Peyer's patch (tissue), 4 donors: ENCODE results near the gene GULP1. TPM values are rescaled to one million over a fixed set of nuclear protein-coding genes. Genes with fewer than 3 reads are reported as not detected.

ENCODE experiments used
- DNase-seq, 3 donors: peaks; one replicate each; pipeline ENCODE4 v3.0.0-alpha.2; 2017 to 2019
- H3K27ac ChIP-seq, 4 donors: fragments of 200-600 bp; sonication (generic); one replicate each; pipeline ENCODE4 v1.5.1; 2016 to 2019
- H3K27me3 ChIP-seq, 2 donors: fragments of 200-600 bp; sonication (generic); one replicate each; pipeline ENCODE4 v1.5.1; 2019
- H3K36me3 ChIP-seq, 3 donors: fragments of 200-600 bp; sonication (generic); one replicate each; pipeline ENCODE4 v1.5.1; 2016 to 2019
- H3K4me1 ChIP-seq, 4 donors: fragments of 200-600 bp; sonication (generic); one replicate each; pipeline ENCODE4 v1.5.1; 2016 to 2019
- H3K4me3 ChIP-seq, 4 donors: fragments of 200-600 bp; sonication (generic); 1 replicate in 3 of 4; 2 replicates in 1 of 4; pipeline ENCODE4 v1.5.1; 2016 to 2019; ENCODE audit warnings: mild to moderate bottlenecking in 1 of 4
- H3K9me3 ChIP-seq, 4 donors: fragments of 200-600 bp; sonication (generic); one replicate each; pipeline ENCODE4 v1.5.1; 2016 to 2019; ENCODE audit warnings: mild to moderate bottlenecking in 1 of 4
- POLR2A ChIP-seq, 2 donors: fragments of 450-650 bp; IDR thresholded peaks; one replicate each; pipeline ENCODE4 v1.5.1; 2017; ENCODE audit warnings: antibody characterized with exemption in 2 of 2, mild to moderate bottlenecking in 2 of 2, moderate library complexity in 2 of 2
- total RNA-seq, 4 donors: library from RNA; depleted of rRNA; stranded (reverse); fragments of >200 nt; gene quantifications; one replicate each; pipeline ENCODE4 v1.1.0, GENCODE V29; 2016
- TF ChIP-seq, protein P1 (sequence below), 6 experiments: fragments of 450-650 bp in 4 of 6; fragments of 200-600 bp in 2 of 6; sonication (generic) in 1 of 6; IDR thresholded peaks; one replicate each; pipeline ENCODE4 v1.5.1; 2017 to 2019; ENCODE audit warnings: antibody characterized with exemption in 6 of 6, mild to moderate bottlenecking in 3 of 6, moderate library complexity in 1 of 6

GULP1 gene
- total RNA-seq, 4 donors from 2014 or later, result 18.8 to 101 (median 29.3) TPM

DNA sequence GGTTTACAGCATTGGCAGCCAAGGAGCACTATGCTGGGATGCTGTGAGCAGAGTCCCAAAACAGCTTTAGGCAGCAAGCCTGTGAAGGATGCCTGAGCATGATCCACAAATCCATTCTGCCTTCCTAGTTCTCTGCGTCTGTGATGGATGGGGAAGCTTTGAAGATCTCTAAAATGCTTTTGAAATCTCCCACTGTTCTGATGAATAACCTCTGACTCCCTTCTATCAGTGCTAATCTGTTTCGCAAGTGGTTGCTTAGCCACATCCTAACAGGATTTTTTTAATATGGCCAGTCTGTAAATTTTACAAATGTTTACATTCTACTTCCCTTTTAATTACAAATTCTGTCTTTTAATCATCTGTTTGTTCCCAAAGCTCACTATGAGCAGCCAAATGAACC lies 319.2 kb downstream of the GULP1 start:
- H3K27me3 ChIP-seq, result no peaks in the 10 kb centered on the region
- H3K27ac ChIP-seq, result peak overlapping the region in 1 of 4 donors; percentile 39
- no peak overlapping the region for H3K4me3 ChIP-seq
- peaks cover 0 to 4% (median 0%) of the 10 kb centered on the region in 4 donors for H3K4me1 ChIP-seq
- no peaks in the 10 kb centered on the region for H3K9me3 ChIP-seq
- TF ChIP-seq, protein P1, sequence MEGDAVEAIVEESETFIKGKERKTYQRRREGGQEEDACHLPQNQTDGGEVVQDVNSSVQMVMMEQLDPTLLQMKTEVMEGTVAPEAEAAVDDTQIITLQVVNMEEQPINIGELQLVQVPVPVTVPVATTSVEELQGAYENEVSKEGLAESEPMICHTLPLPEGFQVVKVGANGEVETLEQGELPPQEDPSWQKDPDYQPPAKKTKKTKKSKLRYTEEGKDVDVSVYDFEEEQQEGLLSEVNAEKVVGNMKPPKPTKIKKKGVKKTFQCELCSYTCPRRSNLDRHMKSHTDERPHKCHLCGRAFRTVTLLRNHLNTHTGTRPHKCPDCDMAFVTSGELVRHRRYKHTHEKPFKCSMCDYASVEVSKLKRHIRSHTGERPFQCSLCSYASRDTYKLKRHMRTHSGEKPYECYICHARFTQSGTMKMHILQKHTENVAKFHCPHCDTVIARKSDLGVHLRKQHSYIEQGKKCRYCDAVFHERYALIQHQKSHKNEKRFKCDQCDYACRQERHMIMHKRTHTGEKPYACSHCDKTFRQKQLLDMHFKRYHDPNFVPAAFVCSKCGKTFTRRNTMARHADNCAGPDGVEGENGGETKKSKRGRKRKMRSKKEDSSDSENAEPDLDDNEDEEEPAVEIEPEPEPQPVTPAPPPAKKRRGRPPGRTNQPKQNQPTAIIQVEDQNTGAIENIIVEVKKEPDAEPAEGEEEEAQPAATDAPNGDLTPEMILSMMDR (IDR thresholded peaks at IDR 0.05), result no peak
- TF ChIP-seq POLR2A (IDR thresholded peaks at IDR 0.05), result no peak
- H3K36me3 ChIP-seq, result no peaks in the 10 kb centered on the region
- DNase-seq, result no peak

DNA sequence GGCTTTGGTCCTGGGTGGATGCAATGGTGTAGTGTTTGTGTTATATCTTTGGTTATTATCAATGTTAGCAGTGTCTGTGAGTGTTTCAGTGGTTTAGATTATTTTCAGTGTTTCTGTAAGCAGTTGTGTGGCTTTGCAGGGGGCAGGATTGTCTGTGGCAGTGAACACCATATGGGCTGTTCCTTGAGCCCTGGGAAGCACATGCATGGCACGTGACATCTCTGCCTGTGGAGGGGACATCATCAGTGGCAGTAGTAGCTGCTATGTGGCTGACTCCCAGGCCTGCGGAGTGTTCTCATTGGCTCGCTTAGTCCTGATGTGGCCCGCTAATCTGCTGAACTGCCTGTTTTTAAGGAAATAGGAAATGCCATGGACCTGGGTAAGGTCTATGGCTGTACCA lies 327.5 kb downstream of the GULP1 start:
- no peak for DNase-seq
- Histone ChIP-seq H3K4me1 (no peaks in the 10 kb centered on the region), H3K36me3 (no peaks in the 10 kb centered on the region), H3K27me3 (no peaks in the 10 kb centered on the region), H3K27ac (no peak overlapping the region), H3K9me3 (no peaks in the 10 kb centered on the region), H3K4me3 (no peak overlapping the region)
- TF ChIP-seq, protein P1 (IDR thresholded peaks at IDR 0.05), result no peak
- no peak for TF ChIP-seq POLR2A (IDR thresholded peaks at IDR 0.05)

DNA sequence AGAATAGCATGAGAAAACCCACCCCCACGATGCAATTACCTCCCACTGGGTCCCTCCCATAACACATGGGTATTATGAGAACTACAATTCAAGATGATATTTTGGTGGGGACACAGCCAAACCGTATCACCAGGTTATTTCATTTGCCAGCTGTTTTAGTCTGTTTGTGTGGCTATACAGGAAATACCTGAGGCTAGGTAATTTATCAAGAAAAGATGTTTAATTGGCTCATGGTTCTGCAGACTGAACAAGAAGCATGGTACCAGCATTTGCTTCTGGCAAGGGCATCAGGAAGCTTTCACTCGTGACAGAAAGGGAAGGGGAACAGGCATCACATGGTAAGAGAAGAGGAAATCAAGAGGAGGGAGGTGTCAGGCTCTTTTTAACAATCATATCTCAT lies 329.2 kb downstream of the GULP1 start:
- no peaks in the 10 kb centered on the region for H3K9me3 ChIP-seq
- DNase-seq, result no peak
- no peaks in the 10 kb centered on the region for H3K27me3 ChIP-seq
- H3K36me3 ChIP-seq, result no peaks in the 10 kb centered on the region
- H3K27ac ChIP-seq, result no peak overlapping the region
- H3K4me1 ChIP-seq, result no peaks in the 10 kb centered on the region
- TF ChIP-seq, protein P1 (IDR thresholded peaks at IDR 0.05), result no peak
- TF ChIP-seq POLR2A (IDR thresholded peaks at IDR 0.05), result no peak
- no peak overlapping the region for H3K4me3 ChIP-seq

DNA sequence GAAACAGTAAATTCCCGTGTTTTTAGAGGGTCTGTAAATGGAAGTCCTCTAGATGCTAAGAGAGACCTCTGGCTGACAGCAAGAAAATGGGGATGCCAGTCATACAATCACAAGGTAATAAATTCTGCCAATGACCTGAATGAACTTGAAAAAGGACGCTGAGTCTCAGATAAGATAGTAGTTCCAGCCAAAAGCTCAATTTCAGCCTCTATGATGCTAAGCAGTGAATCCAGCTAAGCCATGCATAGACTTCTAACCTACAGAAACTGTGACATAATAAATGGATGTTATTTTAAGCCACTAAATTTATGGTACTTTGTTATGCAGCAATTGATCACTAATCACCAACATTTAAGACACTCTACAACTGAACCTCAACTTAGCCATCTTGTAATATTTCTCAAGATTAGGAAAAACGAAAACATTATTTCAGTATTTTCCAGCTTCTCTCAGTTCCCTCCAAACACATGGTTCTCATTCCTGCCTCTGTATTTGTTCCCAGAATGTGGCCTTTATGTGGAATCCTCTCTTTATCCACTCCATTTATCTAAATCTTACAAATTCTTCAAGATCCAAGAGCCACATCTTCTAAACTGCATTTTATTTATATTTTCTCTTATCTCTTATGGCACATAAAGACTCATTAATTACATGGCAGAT lies 331.1 kb downstream of the GULP1 start:
- Histone ChIP-seq H3K4me1 (no peaks in the 10 kb centered on the region), H3K27me3 (no peaks in the 10 kb centered on the region), H3K27ac (no peak overlapping the region), H3K9me3 (no peaks in the 10 kb centered on the region), H3K36me3 (no peaks in the 10 kb centered on the region), H3K4me3 (no peak overlapping the region)
- DNase-seq, result no peak
- TF ChIP-seq POLR2A (IDR thresholded peaks at IDR 0.05), result no peak
- TF ChIP-seq, protein P1 (IDR thresholded peaks at IDR 0.05), result no peak

DNA sequence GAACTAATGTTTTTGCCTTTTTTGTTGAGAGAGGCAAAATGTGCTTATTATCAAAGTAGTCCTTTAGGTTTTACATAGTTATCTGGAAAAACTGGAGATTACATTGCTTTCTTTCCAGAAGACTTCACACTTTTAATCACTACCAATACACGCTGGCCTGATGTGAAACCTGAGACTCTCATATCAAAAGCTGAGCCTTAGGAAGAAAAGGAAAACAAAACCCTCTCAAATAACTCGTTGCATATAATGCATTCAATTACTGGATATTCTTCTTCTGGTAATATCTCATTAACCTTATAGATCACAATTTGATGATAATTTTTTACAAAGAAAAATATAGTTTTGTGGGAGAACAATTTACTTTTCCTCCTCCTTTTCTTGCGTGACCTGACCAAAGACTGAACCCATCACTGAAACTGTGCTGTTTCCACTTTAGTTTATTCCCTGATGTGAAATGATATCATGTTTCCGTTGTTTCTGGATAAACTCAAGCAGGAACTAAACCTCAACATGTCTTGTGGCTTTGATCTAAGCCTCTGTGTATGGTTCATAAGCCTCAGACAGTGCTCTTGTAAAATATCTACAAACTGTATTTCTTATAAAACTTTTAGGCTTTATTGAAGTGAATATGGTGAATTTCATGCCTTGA lies 332.4 kb downstream of the GULP1 start:
- no peak for DNase-seq
- Histone ChIP-seq H3K4me3 (no peak overlapping the region), H3K4me1 (no peaks in the 10 kb centered on the region), H3K27ac (no peak overlapping the region), H3K36me3 (no peaks in the 10 kb centered on the region), H3K27me3 (no peaks in the 10 kb centered on the region), H3K9me3 (no peaks in the 10 kb centered on the region)
- TF ChIP-seq, protein P1 (IDR thresholded peaks at IDR 0.05), result no peak
- TF ChIP-seq POLR2A (IDR thresholded peaks at IDR 0.05), result no peak
